NCI-H1417 (cell line): ENCODE results near the gene DRICH1.
"Not testable (repeated sequence)": the region's sequence is repeated elsewhere in the genome, so short reads cannot be mapped to it uniquely, and the experiment has no call there.

ENCODE experiments used
- DNase-seq, 3 experiments: peaks; one replicate each; lab custom pipeline; 2025; lab: John Stamatoyannopoulos, UW

The DRICH1 gene

DNA sequence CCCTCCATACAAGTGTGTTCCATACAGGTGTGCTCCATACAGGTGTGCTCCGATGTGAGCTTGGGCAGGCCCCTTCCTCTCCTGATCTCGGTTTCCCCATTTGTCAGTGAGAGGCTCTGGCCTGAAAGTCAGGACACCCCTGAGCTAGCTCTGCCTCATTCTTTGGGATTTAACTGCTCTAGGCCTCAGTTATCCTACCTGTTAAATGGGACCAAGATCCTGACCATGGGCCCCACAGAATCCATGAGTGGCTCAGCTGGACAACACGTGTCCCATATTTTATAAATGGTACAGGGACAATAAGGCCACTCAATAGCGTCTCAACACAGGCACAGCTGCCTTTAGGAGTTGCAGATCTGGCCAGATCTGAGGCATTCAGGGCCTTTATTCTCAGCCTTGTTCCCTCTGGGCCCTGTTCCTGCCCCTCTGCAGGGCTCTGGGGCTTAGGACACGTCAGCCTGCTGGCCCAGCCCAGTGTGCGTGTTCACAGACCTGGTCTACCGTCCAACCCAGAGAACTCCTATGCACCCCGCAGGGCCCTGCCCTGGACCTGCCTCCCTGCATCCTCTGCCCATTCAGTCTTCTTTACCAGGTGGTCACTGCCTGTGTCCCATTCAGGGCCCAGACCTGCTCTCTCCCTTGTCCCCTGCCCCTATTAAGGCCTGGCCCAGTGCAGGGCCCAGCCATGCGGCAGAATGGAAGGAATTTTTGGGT, 33.2 kb downstream of the DRICH1 start:
- DNase-seq, result no peak

DNA sequence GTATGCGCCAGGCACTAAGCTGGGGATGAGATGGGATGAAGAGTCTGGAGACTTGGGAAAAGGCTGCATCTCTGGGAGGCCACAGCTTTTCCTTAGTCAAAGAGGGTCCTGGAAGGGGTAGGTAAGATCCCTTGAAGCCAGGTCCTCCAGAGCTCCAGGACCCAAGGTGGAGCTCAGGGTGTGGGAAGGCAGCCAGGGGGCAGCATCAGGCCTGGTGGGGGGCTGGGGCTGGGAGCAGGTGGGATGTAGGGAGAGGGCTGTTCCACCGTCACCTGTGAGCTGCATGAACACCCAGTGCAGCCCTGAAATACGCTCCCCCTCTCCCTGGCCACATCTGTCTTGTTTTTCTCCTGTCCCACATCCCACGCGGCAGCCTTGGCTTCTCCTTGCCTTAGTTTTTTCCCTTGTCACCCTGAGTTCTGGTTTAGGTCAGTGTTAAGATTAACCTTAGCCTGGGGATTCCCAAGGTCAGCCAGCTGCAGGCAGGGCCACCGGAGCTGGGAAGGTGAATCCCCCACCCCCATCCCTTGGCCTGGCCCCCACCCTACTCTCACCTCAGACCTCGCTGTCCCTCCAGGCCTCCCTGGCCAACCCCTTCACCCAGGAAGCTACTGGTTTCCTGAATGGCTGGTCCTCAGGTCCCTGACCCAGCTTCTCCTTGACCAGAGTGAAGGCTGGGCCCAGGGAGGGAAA, 34.4 kb downstream of the DRICH1 start:
- not testable (repeated sequence) for DNase-seq

DNA sequence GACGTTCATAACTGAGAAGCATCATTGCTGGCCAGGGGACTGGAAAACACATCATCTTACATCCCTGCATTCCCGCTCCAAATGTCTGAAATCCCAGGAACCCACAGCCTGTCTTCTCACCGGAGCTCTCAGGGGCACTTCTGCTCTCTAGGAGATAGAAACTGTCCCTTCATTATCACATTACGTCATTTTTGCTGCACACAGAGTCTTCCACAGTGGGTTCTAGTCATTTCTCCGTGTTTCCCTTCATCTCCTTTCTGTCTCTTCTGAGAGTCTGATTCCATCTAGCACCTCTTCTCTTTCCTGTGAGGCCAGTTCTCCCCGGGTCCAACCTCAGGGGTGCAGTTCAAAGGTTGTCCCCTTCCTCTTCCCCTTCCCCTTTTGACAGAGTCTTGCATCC, 36.2 kb downstream of the DRICH1 start:
- not testable (repeated sequence) for DNase-seq

GRCh38 chr22:23591846-23592245, 40.3 kb downstream of the DRICH1 start:
- no peak for DNase-seq

DNA sequence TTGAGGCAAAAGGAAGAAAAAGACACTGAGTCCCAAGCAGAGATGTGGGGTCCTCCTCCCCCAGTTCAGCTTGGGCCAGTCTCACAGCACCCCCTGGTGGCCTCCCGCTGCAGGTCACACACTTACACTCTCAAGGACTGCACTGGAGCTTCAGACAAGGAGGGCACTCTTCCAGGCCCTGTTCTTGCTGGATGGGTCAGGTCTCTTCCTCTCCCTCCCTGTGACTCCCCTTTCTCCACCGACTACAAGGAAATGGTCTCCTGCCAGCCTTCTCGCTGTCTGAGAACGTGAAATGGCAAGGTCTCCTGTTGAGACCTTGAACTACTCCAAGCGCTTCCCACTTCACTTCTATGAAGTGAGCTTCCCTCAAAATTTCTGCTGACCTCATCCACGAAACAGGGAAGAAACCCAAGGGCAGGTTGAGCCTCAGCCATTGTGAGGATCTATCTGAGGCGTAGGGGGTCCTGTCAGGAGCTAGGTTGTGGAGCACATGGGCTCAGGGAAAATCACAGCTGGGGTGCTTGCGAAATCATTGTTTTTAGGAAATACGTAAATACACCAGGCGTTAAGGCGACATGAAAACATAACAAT, 40.8 kb downstream of the DRICH1 start:
- peak; percentile 11 to 61 (median 25) for DNase-seq

DNA sequence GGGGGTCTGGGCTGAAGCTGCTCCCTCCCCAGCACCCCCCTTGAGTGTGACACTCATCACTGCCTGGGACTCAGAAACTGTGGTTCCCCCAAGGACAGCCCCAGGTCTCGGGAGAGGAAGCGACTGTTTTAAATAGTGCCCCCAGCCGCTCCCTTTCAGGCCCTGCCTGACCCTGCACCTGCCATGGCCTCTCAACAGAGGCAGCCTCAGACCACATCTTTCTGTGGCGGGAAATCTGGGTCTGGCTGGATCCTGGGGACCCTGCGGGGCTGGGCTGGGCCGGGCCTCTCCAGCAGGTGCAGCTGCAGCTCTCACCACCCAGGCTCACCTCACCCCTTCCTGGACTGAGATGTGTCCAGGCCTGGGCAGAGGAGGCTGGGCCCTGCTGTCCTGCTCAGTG, 48.3 kb downstream of the DRICH1 start:
- DNase-seq, result no peak

- no peak for DNase-seq
Observed at GRCh38 chr22:23583153-23583552, 49.0 kb downstream of the DRICH1 start.

GRCh38 chr22:23581260-23581650, 50.9 kb downstream of the DRICH1 start:
- no peak for DNase-seq

DNA sequence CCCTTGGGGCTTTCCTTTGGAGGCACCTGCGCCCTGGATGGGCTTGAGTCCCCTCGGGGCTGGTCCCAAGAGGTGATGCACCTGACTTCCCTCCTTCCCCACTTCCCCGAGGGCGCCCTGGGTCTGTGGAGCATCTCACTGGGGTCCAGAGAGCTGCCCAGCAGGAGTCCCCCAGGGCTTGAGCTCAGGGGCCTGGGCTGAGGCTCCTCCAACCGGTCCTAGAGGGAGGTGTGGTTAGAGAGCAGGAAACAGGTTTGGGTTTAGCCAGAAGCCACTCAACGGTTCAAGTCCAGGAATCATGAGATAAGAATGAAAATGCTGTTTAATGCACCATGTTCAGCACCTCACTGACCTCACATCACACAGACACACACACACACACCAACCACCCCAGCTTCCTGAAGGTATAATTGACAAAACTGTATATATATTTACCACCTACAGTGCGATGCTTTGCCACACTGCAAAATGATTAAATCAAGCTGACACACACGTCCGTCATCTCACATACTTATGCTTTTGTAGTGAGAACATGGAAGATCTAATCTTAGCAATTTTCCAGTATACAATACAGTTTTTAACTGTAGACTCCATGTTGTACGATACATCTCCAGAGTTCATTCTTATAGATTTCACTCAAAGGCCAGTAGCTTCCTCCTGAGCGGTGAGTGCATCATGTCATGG, 51.4 kb downstream of the DRICH1 start:
- DNase-seq, result no peak

GRCh38 chr22:23579870-23580575, 52.1 kb downstream of the DRICH1 start, which contains the start of gene IGLL1:
TSS of gene IGLL1 (minus strand) at chr22:23580290. CDS start at chr22:23580190, 100 bp downstream.
- DNase-seq, result no peak

- DNase-seq, result no peak
Observed at GRCh38 chr22:23579280-23579679, 52.8 kb downstream of the DRICH1 start.

DNA sequence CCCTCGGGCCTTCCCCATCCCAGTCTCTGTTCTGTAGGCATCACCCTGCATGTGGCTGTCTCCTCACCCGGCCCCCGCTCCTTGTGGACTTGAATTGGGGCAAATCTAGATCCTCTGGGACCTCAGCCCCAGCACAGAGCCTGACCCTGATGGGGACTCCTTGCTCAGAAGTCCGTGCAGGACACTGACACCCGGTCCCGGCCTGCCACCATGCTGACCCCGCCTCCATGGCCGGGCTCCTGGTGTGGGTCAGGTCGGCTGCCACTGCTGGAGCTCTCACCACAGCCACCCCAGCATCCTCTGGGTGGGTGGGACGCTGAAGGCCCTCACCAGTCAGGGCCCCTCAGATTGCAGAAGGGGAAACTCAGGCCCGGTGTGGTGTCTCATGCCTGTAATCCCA, 53.8 kb downstream of the DRICH1 start:
- no peak for DNase-seq

- DNase-seq, result no peak
Observed at GRCh38 chr22:23576681-23577080, 55.4 kb downstream of the DRICH1 start.

DNA sequence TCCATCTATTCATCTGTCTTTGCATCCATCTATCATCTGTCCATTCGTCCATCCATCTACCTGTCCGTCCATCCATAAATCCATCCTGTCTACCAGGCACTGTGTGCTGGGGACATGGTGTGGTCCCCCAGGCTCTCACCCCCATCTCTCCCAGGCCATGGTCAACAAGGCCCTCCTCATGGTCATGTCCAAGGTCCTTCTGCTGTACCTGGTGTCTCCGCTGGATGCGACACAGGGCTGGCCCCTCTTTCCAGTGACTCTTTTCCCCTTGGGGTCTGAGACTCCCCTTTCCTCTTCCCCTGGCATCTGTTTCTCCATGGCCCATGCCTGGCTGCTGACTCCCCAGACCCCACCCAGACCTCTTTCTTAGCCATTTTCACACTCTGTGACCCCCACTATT, 56.5 kb downstream of the DRICH1 start:
- DNase-seq, result no peak

DNA sequence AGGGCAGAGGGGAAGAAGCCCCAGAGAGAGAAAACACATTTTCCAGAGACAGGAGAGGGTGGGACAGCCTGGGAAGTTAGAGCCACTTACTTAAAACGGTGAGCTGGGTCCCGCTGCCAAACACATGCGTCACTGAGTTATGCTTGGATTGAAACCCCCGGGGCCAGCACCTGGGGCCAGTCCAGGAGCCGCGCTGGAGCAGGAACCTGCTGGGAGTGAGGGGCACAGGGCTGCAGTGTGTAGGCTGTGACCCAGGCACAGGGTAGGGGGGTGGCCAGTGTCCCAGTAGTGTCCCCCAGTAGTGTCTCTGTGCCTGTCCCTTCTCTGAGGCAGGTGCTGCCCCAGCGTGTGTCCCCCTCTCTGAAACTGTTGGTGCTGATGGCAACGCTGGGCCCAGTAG, 57.2 kb downstream of the DRICH1 start:
- DNase-seq, result no peak

DNA sequence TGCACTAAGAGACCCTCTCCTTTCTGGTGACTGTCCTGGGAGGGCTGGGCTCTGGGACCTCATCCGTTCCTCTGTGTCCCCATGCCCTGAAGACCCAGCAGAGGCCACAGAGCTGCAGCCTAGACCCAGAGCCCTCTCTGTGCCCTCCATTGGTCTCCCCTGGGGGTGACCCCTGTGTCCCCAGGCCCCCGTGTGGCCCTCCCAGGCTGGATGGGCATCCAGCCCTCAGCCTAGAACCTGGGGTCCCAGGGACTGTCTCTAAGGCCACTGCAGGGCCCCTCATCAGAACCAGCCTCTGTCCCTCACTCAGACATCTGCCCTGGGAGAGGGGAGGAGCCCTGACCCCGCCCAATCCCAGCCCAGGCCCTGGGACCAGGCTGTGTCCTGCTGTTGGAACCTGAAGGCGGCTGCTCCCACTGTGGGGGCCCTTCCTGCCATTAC, 57.7 kb downstream of the DRICH1 start:
- no peak for DNase-seq

DNA sequence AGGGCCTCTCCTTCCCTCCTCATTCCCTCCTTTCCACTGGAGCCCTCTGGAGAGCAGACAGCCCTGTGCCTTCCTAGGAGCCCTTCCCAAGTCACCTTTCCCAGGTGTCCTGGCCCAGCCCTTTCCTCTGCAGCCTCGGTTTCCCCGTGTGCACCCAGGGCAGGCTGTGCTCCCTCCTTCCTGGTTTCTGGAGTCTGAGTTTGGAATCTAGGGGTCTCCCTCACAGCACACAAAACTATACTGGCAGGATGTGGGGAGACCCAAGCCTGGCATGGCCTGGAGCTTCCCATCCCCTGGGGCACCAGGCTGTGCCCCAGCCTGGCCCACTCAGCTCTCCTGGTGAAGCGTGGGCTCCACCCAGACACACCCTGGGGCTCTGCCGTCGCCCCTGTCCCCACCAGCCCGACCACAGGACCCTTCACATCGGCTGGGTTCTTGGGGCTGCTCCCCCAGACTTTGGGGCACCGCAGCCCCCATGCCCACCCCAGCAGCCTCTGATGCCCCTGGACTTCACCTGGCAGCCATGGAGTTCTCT, 58.4 kb downstream of the DRICH1 start:
- not testable (repeated sequence) for DNase-seq

DNA sequence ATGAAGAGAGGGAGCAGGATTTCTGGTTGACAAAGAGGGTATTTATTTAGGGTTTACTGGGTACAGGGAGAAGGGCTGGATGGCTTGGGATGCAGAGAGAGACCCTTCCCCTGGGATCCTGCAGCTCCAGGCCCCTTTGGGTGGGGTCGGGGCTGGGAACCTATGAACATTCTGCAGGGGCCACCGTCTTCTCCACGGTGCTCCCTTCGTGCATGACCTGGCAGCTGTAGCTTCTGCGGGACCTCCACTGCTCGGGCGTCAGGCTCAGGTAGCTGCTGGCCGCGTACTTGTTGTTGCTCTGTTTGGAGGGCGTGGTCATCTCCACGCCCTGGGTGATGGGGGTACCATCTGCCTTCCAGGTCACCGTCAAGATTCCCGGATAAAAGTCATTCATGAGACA, 59.0 kb downstream of the DRICH1 start:
- not testable (repeated sequence) for DNase-seq

DNA sequence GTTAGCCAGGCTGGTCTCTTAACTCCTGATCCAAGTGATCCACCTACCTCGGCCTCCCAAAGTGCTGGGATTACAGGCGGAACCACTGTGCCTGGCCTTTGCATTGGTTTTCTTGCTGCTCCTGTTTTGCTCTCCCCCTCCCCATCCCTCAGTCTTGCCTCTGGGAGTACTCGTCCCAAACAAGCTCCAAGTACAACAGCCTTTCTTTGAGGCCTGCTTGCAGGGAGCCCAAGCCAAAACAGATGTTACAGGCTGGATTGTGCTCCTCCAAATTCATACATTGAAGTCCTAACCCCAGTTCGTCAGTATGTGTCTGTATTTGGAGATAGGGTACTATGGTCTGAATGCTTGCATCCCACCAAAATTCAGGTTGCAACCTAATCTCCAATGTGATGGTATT, 60.6 kb downstream of the DRICH1 start:
- DNase-seq, result no peak

DNA sequence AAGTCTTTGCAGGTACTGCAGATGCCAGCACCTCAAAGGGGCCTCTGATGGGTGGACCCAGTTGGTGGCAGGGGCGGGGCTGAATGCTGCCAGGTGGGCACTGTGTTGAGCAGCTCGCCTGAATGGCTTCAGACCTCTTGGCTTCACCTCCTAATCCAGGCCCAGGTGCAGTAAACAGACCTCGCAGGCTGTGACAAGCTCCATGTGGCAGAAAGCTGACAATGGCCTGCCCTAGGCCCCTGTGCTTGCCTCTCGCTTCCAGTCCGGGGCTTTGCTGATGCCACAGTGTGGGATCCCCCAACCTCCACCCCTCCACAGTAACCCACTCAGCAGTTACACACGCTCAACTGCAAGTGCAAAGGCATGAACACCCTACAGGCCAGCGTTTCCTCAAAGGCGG, 61.4 kb downstream of the DRICH1 start:
- DNase-seq, result no peak

DNA sequence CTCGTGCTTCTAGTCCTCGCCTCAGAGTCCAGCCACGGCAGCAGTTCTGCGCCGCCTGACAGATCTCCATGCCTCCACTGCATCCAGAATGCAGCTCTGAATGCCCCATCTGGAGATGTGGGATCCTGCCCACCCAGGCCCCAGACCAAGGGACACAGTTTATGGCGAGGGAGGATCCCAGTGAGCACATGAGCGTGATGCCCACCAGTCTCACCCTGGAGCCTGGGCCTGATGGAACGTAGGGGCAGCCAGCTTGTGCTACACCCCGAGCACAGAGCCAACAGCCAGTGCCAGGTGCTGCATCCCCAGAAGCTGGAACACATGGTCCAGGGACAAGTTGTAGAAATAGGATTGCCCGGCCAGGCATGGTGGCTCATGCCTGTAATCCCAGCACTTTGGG, 62.4 kb downstream of the DRICH1 start:
- no peak for DNase-seq

GRCh38 chr22:23569291-23569690, 62.8 kb downstream of the DRICH1 start:
- DNase-seq, result no peak
